Stimulated activated CD8-positive, alpha-beta memory T cell treated with anti-CD3 and anti-CD28 coated beads, Interleukin-15, amount 100 ng/mL, for 24 hours (primary cell): ENCODE measurements around the gene RLIM.
A peak's percentile ranks its signal among the peaks of the same experiment; 100 is the strongest.
"Not testable (repeated sequence)": the region's sequence is repeated elsewhere in the genome, so short reads cannot be mapped to it uniquely, and the experiment has no call there.

Experiments
- DNase-seq: peaks from one replicate; pipeline ENCODE4 v3.0.0-alpha.2; 2020; ENCODE audit warnings: low read depth

Gene RLIM, protein sequence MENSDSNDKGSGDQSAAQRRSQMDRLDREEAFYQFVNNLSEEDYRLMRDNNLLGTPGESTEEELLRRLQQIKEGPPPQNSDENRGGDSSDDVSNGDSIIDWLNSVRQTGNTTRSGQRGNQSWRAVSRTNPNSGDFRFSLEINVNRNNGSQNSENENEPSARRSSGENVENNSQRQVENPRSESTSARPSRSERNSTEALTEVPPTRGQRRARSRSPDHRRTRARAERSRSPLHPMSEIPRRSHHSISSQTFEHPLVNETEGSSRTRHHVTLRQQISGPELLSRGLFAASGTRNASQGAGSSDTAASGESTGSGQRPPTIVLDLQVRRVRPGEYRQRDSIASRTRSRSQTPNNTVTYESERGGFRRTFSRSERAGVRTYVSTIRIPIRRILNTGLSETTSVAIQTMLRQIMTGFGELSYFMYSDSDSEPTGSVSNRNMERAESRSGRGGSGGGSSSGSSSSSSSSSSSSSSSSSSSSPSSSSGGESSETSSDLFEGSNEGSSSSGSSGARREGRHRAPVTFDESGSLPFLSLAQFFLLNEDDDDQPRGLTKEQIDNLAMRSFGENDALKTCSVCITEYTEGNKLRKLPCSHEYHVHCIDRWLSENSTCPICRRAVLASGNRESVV

DNA sequence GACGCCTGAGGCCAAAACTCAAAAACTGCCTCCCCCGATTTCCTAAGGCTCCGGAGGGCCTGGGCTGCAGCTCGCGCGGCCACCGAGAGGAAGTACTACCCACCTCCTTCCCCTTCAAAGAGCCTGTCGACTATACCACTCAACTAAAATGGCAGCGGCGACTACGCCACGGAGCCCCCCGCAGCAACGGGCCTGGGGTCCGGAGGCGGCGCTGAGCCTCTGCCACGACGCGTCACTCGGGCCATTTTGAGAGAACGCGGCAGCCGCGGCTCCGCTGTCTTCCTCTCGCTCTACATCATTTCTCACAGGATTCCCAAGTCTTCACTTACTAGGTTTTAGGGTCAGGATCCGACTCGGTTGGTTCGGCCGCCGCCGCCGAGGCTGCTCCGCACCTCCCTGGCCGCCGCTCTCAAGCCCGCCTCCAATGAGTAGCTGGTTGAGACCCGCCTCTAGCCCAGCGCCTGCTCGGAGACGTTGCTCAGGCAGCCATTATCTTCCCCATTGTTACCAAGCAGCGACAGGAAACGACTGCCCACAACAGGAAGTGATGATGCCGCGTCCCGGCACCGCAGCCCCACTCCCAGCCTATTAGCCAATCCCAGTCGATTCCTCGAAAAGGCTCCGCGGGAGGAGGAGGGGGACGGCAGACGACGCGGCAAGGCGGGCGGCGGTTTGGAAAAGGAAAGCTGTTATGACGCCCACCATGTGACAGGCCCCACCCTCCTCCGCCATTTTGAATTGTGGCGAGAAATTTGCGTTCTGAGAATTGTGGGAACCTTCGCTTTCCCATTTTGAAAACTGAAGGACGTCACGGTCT lies at the start of gene RLIM:
Gene RLIM, minus strand, starts transcription at position 532 of the 817 bp plus-strand sequence. CDS start 18,647 bp downstream, outside the sequence.
- peak; percentile 51 for DNase-seq

DNA sequence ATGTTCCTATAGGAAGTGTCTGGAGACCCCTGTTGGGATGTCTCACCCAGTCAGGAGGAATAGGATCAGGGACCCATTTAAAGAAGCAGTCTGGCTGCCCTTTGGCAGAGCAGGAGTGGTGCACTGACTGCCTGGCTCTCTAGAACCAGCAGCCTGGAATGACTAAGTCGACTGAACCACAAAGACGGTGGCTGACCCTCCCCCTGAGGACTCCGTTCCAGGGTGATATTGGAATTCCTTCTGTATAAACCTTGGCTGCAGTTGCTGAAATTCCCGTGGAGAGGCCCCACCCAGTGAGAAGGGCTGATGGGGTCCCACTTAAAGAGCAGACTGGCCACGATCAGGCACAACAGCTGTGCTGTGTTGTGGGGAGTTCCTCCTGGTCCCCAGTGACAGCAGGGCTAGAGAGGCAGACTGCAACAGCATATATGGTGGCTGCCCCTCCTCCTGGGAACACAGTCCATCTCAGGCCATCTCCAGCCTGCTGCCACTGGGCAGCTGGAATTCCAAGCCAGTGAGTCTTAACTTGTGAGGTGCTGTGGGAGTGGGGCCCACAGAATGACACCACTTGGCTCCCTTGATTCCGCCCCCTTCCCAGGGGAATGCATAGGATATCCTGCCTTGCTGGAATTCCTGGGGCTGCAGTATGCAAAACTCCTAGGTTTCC lies 41.8 kb upstream of the RLIM start:
- no peak for DNase-seq

DNA sequence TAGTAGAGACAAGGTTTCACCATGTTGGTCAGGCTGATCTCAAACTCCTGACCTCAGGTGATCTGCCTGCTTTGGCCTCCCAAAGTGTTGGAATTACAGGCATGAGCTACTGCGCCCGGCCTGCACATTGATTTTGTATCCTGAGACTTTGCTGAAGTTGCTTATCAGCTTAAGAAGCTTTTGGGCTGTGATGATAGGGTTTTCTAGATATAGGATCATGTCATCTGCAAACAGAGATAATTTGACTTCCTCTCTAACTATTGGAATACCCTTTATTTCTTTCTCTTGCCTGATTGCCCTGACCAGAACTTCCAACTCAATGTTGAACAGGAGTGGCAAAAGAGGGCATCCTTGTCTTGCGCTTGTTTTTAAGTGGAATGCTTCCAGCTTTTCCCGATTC lies 40.5 kb upstream of the RLIM start:
- not testable (repeated sequence) for DNase-seq

DNA sequence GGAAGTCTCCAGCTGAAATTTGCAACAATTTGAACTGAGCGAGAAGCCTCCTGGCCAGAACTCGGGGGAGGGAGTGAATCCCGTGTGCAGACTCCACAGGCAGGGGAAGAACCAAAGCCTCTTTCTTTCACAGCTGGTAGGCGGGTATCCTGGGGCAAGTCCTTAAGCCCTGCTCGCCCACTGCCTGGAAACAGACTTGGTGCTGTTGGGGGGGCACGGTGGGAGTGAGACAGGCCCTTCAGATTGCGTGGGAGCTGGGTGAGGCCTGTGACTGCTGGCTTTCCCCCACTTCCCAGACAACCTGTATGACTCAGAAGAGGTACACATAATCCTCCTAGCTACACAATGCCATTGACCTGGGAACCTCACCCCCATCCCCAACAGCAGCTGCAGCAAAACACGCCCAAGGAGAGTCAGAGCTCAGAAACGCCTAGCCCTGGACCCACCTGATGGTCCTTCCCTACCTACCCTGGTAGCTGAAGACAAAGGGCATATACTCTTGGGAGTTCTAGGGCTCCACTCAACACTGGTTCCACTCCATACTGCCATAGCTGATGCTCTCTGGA lies 22.4 kb upstream of the RLIM start:
- no peak for DNase-seq

DNA sequence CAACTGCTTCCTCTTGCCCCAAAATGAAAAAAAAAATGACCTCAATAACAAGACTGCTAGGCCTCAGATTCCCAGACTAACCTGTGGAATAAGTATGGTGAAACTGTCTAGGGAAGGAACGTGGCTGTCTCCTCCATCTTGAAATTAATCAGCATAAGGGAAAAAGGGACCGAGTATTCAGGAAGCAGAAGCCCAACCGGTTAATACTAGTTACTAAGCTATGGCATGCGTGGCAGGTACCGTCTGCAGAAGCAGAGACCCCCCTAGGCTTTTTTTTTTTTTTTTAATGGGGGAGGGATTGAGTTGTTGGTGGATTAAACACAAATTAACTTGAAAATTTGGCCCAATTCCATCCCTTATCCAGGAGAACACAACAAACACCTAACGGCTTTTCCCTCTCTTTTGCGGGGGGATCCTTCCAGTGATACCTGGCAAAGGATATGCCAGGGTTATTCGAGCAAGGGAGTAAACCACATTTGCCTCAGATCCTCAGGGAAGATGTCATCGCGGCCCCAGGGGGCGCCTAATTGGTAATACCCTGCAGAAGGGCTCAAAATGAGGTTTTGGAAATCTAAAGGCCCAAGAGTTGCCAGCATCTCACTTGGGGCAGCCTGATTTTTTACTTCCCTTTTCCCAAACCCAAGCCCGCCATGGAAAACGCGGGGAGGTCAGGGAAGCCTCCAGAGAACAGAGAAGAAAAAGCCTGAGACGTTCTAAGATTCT lies 893 bp downstream of the RLIM start:
- no peak for DNase-seq

DNA sequence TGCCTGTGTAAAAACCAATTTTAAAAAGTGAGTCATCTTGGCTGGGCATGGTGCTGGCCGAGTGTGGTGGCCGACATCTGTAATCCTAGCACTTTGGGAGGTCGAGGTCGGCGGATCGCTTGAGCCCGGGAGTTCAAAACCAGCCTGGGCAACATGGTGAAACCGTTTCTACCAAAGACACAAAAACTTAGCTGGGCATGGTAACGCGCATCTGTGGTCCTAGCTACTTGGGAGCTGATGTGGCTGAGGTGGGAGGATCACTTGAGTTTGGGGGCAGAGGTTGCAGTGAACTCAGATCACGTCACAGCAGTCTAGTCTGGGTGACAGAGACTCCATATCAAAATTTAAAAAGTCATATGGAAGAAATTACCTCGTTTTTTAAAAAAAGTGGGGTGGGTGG lies 7.6 kb downstream of the RLIM start:
- no peak for DNase-seq

DNA sequence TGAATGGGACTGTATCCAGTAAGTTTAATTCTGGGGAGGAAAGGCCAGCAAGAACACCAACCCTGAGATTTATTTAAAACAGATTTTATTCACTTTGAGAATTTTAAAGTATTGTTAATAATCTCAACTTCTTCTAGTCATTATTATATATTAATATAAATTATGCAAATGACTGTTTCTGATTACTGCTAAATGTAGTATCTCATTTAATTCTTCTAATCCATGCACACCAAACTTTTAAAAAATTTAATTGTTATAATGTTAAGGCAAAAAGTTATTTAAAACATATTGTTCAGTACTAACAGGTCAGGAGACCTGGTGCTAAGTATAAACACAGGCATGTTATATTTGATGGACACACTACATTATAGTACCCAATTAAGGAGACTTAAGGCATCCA lies 8.1 kb downstream of the RLIM start:
- DNase-seq: no peak

DNA sequence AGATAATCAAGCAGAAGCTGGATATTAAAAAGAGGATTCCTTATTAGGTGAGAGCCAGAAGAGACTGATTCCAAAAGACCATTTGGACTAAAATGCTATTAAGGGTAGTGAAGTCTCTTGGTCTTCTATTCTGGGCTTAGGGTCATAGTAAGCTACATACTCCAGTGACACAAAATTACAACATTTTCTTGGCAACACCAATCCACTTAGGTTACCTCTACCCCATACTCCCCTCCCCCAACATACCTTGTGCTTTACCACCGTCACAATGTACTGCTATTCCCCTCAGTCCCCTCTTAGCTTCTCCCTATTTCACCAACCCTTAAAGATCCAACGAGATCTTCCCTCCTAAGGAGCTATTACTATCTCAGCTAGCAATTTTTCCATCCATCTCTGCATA lies 11.4 kb downstream of the RLIM start:
- no peak for DNase-seq

DNA sequence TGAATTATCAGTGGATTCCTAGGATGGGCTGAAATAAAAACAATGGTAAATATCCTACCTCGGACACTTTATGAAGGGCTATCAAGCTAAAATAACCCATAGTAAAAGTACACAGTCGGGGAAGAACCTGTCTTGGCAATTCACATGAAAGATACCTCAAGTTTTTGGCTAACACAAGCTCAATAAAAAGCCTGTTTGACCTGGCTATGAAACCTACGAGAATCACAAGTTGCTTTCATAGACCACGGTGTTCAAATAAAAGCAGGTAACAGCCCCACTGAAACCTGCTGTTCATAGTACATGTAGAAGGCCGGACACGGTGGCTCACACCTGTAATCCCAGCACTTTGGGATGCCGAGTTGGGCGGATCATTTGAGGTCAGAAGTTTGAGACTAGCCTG lies 12.3 kb downstream of the RLIM start:
- DNase-seq: no peak

DNA sequence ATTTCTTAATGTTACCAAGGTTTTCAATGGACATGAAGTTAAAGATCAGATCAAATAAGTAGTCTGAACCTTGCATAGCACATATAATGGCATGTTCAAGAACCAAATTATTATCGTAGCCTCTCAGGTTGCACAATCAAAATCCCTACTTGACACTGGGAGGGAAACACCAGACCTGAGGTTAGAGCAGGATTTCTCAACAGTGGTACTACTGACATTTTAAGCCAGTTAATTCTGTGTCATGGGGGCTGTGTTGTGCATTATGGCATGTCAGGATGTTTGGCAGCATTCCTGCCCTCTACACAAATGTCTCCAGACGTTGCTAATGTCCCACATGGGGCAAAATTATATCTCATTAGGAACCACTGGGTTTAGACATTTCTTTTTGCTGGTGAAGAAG lies 20.8 kb downstream of the RLIM start:
- DNase-seq: no peak

DNA sequence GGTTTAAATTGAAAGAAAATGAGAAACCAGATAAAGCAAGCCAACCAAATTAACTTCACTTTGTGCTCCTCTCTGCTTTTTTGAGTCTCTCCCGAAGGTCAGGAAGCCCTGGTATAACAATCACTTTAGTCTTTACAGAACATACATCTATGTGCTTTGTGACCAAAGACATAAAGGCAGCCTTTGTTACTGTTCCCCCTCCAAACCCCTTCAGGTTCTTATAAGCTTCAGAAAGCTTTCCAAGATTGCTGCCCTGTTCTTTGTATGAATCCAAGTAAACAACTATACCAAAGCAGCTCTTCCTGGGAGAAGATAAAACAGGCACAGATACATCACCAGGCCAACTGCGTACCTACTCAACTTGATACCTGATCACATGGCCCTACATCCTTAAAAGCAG lies 28.7 kb downstream of the RLIM start:
- DNase-seq: no peak

DNA sequence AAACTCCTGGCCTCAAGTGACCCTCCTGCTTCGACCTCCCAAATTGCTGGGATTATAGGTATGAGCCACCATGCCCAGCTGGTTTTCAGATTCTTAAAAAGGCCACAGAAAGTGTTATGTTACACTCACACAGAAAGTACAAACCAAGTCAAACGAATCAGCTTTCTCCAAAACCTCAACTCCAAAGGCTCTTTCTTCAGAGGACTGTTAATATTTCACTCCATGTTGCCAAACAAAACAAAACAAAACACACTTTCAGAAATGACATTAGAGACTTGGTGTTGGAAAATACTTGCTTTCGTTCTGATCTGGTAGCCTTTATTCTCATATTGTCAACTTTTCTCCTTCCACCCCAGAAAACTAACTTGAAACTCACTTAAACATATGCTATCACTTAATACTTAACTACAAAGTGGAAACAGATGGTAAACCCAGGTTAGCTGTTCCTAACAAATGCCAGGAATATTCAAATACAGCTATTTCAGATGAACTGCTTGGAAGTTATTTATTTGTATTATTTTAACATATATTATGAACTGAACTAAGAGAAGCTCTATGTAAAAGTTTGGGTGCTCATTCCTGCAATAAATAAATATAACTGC lies 34.7 kb downstream of the RLIM start:
- DNase-seq: no peak

DNA sequence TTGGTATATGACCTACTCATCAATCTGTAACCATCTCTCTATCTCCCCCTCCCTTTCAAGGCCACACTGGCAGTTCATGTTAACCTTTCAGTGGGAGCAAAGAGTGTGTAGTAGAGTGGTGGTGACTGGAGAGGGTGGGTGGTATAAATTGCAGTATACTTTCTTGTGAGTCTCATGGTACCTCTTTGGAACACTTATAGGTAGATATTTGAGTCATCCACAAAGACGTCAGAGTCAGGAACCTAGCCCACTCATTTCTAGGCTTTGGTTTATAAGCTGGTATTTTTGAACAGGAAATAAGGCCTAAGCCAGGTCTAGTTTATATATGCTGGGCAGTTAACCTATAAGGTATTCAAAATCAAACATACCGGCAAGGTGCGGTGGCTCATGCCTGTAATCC lies 36.3 kb downstream of the RLIM start:
- DNase-seq: no peak

DNA sequence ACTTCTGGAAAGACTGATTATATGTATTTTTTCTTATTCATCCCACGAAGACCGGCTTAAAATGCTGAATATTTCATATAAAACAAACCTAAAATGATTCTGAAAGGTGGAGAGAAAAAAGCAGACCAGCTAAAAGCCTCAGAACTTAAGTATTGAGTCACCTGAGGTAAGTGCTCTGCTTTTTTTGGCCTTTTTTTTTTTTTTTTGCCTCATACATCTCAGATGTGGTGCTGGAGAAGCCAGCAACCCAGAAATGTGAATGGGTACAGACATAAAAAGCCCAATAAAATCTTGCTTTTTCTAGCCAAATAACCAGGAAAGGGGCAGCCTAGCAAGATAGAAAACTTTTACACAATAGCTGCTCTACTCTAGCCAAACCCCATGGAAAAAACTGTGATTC lies 57.0 kb downstream of the RLIM start:
- DNase-seq: no peak

DNA sequence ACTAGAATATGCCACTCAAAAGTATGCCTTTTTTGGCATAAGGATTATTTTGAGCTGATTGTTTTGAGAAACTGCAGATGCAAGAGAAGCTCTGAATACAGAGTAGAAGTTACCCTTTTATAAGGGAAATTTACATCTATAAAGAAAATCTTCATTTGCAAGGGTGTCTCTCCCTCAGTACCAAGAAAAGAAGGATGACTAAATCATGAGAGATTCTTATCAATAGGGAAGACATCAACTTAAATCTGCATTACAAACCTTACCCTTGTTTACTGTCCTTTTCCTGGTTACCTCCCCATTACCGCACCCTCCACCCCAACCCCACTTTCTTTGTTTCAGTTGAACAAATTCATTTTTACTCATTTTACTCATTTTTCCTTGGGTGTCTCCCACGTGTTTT lies 62.5 kb downstream of the RLIM start:
- DNase-seq: no peak

DNA sequence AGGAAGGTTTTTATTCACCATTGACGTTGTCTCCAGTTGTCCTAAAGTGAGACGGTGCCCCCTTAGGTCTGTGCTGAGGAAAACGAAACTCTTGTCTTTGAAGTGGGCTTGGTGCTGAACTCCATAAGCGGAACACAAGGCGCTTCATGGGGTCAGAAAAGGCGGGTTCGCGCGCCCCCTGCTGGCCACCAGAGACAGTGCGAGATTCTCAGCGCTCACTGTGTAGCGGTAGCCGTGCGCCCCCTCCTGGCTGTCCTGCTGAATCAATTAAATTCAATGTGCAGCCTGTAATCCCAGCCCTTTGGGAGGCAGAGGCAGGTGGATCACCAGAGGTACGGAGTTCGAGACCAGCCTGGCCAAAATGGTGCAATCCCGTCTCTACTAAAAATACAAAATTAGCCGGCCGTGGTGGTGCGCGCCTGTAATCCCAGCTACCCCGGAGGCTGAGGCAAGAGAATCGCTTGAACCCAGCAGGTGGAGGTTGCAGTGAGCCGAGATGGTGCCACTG lies 64.1 kb downstream of the RLIM start:
- DNase-seq: peak; percentile 63

DNA sequence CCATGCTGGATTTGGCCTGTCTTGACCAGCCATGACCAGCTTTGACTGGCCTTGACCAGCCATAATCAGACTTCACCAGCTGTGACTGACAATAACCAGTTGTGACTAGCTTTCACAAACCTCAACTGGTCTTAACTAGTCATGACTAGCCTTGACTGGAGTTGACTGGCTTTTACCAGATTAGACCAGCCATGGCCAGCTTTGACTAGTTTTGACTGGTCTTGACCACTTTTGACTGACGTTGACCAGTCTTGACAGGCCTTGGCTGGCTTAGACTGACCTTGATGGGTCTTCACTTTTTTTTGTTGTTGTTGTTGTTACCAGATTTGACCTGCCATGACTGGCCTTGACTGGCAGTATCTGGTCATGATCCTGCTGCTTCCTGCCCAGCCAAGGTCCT lies 67.4 kb downstream of the RLIM start:
- no peak for DNase-seq

DNA sequence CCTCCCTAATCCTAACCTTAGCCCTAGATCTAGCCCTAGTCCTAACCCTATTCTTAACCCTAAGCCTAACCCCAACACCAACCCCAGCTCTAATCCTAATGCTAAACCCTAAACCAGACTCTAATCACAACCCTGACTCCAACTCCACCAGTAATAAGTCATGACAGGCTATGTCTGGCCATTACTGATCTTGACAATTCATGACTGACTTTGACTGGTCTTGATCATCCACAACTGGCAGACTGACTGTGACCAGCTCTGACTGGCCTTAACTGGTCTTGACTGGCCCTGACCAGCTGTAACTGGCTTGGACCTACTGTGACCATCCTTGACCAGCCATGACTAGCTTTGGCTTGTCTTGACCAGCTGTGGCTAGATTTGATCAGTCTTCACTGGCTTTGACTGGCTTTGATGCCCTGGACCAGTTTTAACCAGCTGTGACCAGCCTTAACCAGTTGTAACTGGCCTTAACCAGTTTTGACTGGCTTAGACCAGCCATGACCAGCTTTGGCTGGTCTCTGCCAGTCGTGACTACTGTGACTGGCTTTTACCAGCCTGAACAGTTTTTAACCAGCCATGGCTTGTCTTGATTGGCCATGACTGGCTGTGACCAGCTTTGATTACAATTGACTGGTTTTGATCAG lies 68.4 kb downstream of the RLIM start:
- no peak for DNase-seq

DNA sequence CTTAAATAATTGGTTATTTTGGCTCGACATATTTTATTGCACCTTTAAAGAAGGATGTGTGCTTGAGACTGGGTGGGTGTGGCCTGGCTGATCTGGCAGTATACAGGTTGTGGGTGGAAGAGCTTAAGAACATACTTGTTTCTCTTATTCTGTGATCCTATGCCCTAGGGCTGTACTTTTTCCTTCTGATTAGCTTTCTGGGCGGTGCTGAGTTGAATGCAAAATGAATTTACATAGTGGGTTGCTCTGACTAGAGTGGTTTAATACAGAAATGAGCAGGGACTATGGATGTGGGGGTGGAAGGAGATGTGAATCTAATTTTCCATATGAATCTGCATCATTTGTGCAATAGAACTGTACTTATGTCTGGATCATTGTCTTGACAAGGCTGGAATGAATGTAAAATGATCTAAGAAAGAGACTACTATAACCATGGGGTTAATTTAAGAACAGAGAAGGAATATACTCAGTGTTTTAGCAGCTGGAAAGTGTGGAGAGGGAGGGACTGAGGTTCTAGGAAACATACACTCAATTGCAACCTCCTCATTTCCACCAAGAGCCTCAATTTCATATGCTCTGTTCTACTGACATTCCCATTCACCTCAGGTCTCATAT lies 73.7 kb downstream of the RLIM start:
- no peak for DNase-seq
